PC-9 (cell line): Measurements from ENCODE around the gene NR6A1.

Experiments
- EZH2 ChIP-seq: fragments of 200-600 bp; sonication (generic); IDR thresholded peaks from 2 replicates; pipeline ENCODE4 v1.8.0; 2017; ENCODE audit warnings: antibody characterized with exemption, low read depth
- TF ChIP-seq, protein P1 (sequence below): fragments of 200-600 bp; sonication (generic); conservative IDR thresholded peaks from 2 replicates; pipeline ENCODE4 v1.6.1; 2017; ENCODE audit warnings: mixed run types, antibody characterized with exemption, mild to moderate bottlenecking, moderate library complexity

DNA sequence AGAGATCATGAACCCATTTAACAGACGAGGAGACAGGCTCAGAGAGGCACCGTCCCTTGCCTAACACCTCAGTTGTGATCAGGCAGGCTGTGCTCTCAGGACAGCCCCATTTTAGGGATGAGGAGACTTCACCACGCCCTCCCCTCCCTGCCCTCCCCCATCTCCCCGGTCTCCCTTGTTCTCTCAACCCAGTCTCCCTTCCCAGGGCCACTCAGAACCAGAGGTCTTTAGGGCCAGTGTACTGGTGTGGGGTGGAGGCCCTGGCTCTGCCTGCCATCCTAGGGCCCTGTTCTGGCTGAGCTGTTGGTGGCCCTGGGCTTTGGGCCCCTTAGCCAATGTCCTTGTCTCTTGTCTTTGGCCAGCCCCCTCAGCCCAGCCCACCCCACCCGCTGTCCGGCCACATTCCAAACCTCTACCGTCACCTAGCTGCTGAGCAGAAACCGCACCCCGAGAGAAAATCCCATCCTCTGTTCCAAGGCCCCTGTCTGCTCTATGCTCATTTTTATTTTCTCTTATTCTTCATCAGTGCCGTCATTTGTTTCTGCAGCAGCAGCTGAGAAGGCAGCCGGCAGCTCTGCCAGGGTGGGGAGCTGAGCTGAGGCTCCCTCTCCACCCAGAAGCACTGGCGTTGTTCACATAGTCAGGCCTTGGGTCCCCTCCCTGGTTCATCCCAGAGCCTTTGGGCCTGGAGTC, 39.7 kb upstream of the NR6A1 start:
- TF ChIP-seq, protein P1, sequence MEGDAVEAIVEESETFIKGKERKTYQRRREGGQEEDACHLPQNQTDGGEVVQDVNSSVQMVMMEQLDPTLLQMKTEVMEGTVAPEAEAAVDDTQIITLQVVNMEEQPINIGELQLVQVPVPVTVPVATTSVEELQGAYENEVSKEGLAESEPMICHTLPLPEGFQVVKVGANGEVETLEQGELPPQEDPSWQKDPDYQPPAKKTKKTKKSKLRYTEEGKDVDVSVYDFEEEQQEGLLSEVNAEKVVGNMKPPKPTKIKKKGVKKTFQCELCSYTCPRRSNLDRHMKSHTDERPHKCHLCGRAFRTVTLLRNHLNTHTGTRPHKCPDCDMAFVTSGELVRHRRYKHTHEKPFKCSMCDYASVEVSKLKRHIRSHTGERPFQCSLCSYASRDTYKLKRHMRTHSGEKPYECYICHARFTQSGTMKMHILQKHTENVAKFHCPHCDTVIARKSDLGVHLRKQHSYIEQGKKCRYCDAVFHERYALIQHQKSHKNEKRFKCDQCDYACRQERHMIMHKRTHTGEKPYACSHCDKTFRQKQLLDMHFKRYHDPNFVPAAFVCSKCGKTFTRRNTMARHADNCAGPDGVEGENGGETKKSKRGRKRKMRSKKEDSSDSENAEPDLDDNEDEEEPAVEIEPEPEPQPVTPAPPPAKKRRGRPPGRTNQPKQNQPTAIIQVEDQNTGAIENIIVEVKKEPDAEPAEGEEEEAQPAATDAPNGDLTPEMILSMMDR: no peak
- no peak for TF ChIP-seq EZH2
